ENCODE data around the gene MCM3AP.
A peak's percentile ranks its signal among the peaks of the same experiment; 100 is the strongest.
"Not testable (repeated sequence)": the region's sequence is repeated elsewhere in the genome, so short reads cannot be mapped to it uniquely, and the experiment has no call there.

Gene MCM3AP

GRCh38 chr21:46310260-46310659 is 24.8 kb upstream of the MCM3AP start:
- not testable (repeated sequence) for DNase-seq (ENCODE audit: low spot score)

GRCh38 chr21:46308431-46308830 is 23.0 kb upstream of the MCM3AP start:
- no peak for DNase-seq (ENCODE audit: low spot score)

- DNase-seq (ENCODE audit: low spot score) = no peak
These were observed 22.2 kb upstream of the MCM3AP start for GRCh38 chr21:46307625-46308024.

GRCh38 chr21:46304955-46305354 is 19.5 kb upstream of the MCM3AP start:
- no peak for DNase-seq (ENCODE audit: low spot score)

- DNase-seq (ENCODE audit: low spot score) = no peak
These were observed 19.0 kb upstream of the MCM3AP start for GRCh38 chr21:46304437-46304836.

GRCh38 chr21:46301759-46302158 is 16.3 kb upstream of the MCM3AP start:
- no peak for DNase-seq (ENCODE audit: low spot score)

GRCh38 chr21:46299167-46299566 is 13.8 kb upstream of the MCM3AP start:
- no peak for DNase-seq (ENCODE audit: low spot score)

GRCh38 chr21:46297338-46298271 is 12.2 kb upstream of the MCM3AP start:
- DNase-seq (ENCODE audit: low spot score) = no peak

GRCh38 chr21:46295996-46296752 is 10.8 kb upstream of the MCM3AP start:
- DNase-seq (ENCODE audit: low spot score) = no peak

GRCh38 chr21:46295177-46295770 is 9.9 kb upstream of the MCM3AP start:
- DNase-seq (ENCODE audit: low spot score) = no peak

- peak; percentile 32 for DNase-seq (ENCODE audit: low spot score)
These were observed 9.3 kb upstream of the MCM3AP start for GRCh38 chr21:46294647-46295176.

- no peak for DNase-seq (ENCODE audit: low spot score)
These were observed 6.2 kb upstream of the MCM3AP start for GRCh38 chr21:46291561-46291960.

GRCh38 chr21:46289655-46290179 is 4.3 kb upstream of the MCM3AP start:
- DNase-seq (ENCODE audit: low spot score) = no peak

GRCh38 chr21:46287541-46287940 is 2.1 kb upstream of the MCM3AP start:
- DNase-seq (ENCODE audit: low spot score) = no peak

- no peak for DNase-seq (ENCODE audit: low spot score)
These were observed 1.2 kb upstream of the MCM3AP start for GRCh38 chr21:46286648-46287002.

GRCh38 chr21:46285761-46286647 is 593 bp upstream of the MCM3AP start, which contains the start of gene YBEY:
Gene YBEY, plus strand, starts transcription at chr21:46286342. Its CDS starts 572 bp downstream, at chr21:46286914.
- peak; percentile 81 for DNase-seq (ENCODE audit: low spot score)

GRCh38 chr21:46284733-46285132 is 678 bp downstream of the MCM3AP start:
- no peak for DNase-seq (ENCODE audit: low spot score)

- no peak for DNase-seq (ENCODE audit: low spot score)
These were observed 1.2 kb downstream of the MCM3AP start for GRCh38 chr21:46284077-46284644.

GRCh38 chr21:46274797-46275390 is 10.5 kb downstream of the MCM3AP start:
- DNase-seq (ENCODE audit: low spot score) = no peak

GRCh38 chr21:46273341-46273740 is 12.1 kb downstream of the MCM3AP start:
- DNase-seq (ENCODE audit: low spot score) = no peak
